CD4-positive, alpha-beta T cell treated with Interleukin-6 for 4 hours (primary cell): ENCODE data around the gene GLG1.
A peak's percentile ranks its signal among the peaks of the same experiment; 100 is the strongest.
"Not testable (repeated sequence)": the region's sequence is repeated elsewhere in the genome, so short reads cannot be mapped to it uniquely, and the experiment has no call there.

Source experiments
- DNase-seq: peaks from one replicate; pipeline ENCODE4 v3.0.0-alpha.2; 2020; ENCODE audit warnings: mixed read lengths

The GLG1 gene

GRCh38 chr16:74431516-74431915 lies 175.4 kb downstream of the GLG1 start:
- no peak for DNase-seq

- DNase-seq = peak; percentile 48
These were observed 176.7 kb downstream of the GLG1 start for GRCh38 chr16:74430036-74430712.

- not testable (repeated sequence) for DNase-seq
These were observed 178.4 kb downstream of the GLG1 start for GRCh38 chr16:74428493-74428892.

DNA sequence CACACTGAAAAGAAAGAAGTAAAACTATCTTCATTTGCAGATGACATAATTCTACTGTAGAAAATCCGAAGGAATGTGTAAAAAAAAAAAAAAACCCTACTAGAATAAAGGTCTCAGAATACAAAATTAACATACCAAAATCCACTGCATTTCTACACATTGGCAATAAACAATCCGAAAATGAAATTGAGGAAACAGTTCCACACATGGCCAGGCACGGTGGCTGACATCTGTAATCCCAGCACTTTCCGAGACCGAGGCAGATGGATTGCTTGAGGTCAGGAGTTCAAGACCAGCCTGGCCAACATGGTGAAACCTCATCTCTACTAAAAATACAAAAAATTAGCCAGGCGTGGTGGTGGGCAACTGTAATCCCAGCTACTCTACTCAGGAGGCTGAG lies 181.2 kb downstream of the GLG1 start:
- DNase-seq = not testable (repeated sequence)

DNA sequence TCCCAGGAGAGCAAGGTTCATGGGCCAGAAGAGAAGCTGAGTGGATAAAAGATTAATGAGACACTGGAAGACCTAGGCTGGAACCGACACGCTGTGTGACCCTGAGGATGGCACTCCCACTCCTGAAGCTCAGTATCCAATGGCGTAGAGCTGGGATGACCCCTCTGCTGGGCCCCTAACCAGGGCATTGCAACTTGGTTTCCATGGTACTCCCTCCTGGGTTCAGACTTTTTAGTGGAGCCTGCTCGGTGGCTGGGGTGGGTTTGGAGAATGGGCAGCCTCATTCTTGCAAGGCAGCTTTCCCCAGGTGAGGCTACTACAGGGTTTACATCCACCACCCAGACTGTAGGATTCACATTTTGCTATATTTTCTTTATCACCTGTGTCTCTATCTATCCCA lies 183.2 kb downstream of the GLG1 start:
- not testable (repeated sequence) for DNase-seq

DNA sequence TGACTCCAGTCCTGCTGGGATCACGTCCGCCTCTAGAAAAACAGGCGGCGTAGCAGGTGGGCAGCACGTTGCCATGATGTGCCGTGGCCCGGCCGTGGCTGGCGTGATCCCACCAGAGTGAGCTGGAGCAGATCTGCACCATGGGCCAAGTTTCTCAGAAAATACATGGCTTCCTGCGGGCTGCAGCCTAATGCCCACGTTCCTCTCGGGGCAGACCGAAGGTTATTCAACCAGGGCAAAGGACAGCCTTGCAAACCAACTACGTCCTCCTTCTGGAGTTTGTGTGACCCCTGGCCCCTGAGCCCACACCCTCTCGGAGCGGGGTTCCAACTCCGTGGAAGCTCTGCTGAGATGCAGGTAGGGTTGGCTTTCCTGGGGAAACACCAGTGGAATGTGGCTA lies 184.8 kb downstream of the GLG1 start:
- DNase-seq = not testable (repeated sequence)

GRCh38 chr16:74421482-74421785 lies 185.5 kb downstream of the GLG1 start:
- not testable (repeated sequence) for DNase-seq

DNA sequence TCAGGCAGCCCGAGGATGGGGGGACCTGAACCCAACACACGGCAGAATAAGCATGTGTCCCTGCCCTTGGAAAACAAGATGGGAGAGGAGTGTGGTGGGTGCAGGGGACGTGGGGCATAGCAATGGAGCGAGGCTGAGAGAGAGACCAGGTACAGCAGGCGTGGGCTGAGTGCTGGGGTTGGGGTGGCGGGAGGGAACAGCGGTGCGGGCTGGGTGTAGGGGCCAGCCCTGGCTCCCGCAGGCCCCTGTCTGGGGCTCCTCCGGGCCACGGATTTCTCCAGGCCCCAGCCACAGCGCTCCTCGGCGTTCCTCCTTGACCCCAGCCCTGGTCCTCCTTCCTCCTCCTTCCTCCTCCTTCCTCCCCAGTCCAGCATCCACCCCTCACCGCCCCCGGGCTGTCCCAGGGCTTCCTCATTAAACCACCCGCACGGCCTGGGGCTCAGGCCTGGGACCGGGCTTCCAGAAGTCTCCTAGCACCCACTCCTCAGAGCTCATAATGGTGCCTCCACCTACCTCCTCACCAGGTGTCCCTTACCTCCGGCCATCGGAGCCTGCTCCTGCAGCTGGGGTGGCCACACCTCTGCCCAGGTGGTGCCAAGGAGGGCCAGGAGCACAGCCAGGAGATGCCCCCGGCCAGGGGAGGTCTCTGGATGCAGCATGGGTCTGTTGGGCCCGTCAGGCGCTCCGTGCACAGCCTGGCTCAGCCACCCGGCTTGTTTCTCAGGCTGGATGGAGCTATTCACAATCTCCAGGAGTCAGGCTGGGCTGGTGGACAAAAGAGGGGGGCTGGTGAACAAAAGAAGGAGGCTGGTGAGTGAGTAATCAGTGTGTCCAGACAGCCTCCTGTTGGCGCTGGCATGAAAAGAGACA lies 186.1 kb downstream of the GLG1 start, which contains the start of gene CLEC18B:
CLEC18B (minus strand) TSS at position 867 of the 870 bp plus-strand sequence; CDS start at position 659, 208 bp downstream.
- DNase-seq = not testable (repeated sequence)

- not testable (repeated sequence) for DNase-seq
These were observed 187.1 kb downstream of the GLG1 start for GRCh38 chr16:74419811-74420210.

DNA sequence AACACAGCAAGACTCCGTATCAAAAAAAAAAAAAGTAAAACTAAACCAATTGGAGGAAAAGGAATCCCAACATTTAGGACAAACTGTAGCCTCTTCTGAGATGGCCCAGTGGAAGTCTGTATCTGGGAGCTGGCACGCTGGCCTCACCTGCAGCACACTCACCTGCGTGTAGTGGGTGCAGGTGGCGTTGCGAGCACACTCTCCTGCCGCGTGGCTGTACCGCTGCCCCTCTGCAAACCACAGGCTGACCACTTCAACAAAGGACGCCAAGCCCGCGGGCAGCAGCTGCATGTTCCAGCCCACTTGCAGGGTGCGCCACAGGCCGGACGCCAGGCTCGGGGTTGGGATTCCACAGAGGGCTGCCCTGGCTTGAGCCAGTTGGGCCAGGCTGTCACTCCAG lies 189.0 kb downstream of the GLG1 start:
- DNase-seq = not testable (repeated sequence)

- not testable (repeated sequence) for DNase-seq
These were observed 193.0 kb downstream of the GLG1 start for GRCh38 chr16:74413920-74414319.

DNA sequence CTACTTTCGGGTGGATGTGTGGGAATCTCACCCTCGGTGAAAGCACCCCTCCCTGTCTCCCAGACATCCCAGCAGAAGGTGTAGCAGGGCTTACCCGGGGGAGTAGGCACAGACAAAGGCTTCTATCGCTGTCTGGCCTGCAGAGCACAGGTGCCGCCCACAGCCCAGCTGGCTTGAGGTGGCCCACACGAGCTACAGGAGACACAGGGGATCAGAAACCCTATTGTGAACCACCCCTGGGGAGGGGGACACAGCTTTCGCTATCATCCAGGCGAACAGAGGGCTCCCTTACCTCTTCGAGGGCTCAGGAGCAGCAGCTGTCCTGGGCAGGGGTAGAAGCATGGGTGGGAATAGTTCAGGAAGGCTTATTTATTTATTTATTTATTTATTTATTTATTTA lies 193.4 kb downstream of the GLG1 start:
- DNase-seq = not testable (repeated sequence)

DNA sequence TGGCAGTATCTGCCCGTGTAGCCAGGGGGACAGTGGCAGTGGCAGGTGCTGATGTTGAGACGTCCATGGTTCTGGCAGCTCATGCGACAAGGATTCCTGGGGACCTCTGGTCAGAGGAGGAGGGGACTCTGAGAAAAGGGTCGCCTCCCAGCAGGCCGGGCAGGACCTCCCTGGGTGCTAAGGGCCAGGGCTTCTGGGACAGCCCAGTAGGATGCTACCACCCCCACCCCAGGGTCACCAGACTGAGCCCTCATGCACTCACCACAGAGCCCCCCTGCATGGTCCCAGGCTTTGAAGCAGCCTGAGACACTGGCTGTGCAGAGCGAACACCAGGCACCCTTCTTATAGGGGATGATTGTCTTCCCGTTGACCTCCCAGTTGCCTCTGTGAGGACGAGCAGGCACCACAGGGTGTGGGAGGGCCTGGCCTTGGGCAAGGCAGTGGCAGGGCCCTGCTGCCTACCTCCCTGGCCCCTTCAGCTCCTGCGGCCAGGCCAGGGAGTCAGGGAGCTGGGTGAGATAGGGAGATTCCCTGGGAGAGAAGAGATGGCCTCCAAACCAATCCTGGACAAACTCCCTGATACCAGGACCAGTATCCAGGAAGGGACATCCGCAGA lies 194.0 kb downstream of the GLG1 start:
- DNase-seq = not testable (repeated sequence)

DNA sequence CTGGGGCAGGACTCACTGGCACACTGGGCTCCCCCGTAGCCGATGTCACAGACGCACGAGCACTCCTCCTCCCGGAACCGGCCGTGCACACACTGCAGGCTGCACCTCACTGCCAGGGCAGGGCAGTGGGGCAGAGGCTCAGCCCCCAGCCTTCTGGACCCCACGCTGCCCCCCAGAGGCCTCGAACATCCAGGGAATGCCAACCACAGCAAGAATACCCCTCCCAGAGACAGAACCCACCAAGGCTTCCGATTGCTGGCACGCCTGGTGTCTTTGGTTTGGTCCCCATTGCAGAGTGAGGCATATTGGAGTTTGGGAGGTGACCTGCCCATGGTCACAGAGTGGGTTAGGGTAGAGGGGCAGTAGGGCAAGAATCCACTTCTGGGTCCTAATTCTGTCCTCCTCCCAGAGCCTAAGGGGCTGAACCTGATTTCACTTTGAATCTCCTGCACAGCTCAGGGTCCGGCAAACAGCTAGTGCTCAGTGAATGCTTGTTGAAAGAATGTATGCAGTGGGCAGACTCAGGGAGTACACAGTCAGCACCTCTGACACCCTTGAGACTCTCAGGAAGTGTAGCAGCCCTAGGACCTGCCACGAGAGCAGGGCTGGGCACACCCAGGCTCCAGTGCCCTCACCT lies 194.7 kb downstream of the GLG1 start:
- not testable (repeated sequence) for DNase-seq

DNA sequence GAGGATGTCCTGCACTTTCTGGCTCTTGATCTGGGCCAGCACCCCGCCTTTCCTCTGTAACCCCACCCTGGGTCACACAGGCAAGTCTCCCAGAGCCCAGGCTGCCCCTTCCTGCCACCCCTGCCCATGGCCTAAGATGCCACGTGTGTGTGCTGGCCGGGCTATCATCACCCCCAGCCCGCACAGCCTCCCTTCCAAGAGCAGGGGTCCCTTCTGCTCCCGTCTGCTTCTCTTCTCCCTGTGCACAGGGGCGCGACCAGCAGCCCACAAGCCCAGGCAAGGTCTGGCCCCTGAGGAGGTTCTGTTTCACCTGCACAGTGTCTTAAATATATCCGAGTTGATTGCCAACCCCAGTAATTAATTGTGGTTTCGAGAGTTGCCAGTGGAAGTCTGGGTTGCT lies 195.9 kb downstream of the GLG1 start:
- not testable (repeated sequence) for DNase-seq

DNA sequence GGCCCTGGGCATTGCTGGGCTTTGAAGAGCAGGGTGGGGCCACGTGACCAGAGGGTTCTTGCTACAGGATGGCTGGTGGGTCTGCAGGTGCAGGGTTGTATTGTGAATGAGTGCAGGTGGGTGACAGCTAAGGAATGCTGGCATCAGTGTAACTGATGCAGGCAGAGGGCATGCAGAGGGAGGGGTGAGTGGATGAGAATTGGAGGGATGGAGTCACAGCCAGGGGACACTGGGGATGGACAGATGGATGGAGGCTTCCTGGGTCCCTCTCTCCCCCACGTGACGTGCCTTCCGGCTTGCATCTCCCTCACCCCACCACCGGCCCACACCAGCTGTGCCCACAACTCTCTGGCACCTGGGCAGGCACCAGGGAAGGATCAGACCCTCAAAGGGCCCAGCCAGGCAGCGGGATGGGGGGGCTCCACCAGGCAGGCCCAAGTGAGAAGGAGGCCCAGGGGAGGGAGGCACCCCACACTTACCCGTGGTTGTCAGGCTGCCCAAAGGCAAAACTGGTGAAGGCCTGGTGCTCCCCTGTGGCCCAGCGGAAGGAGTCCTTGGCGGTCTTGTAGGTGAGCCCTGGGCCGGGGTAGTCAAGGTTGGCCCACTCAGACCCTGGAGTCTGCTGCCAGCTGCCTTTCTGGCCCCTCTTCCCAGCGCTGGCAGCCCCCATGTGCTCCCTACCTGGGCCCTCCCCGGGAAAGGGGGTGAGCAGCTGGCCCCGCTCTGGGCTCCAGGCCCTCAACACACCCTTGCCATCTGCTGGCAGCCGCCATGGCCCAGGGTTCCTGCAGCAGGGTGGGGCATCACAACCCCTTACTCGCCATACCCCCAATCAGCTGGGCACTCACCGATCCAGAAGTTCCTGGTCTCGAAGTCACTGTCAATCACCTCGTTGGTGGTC lies 196.6 kb downstream of the GLG1 start:
- DNase-seq = not testable (repeated sequence)

DNA sequence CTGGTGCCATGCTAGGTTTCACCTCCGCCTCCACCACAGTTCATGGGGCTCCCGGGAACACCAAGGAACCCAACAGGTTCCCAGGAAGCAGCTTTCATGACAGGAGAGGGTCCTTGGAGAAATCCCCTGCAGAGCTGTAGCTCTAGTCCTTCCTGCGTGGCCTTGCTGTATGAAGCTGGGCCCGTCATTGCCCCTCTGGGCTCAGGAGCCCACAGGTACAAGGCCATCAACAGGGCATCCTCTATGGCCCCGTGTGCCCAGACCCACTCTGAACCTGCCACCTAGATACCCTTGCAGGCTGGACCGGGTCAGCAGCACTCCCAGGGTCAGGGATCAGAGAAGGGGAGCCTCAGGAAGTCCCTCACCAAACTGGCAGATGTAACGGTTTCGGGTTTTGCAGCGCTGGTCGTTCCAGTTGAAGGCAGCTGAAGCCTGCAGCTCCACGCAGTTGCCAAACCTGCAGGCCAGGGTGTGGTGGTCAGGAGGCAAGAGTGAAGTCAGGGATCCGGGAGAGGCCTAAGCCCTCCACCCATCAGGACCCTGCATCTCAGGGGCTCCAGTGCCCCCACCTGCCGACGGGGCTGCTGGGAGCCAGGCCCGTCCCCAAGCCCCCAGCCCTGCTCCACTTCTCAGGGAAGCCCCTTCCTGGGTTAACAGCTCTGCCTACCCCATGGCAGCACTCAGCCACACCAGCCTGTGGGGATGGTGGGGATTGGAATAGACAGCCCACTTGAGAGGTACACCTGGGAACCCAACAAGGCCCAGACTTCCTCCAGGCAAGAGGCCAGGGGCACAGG lies 197.5 kb downstream of the GLG1 start:
- not testable (repeated sequence) for DNase-seq

GRCh38 chr16:74407362-74407705 lies 199.6 kb downstream of the GLG1 start:
- not testable (repeated sequence) for DNase-seq

DNA sequence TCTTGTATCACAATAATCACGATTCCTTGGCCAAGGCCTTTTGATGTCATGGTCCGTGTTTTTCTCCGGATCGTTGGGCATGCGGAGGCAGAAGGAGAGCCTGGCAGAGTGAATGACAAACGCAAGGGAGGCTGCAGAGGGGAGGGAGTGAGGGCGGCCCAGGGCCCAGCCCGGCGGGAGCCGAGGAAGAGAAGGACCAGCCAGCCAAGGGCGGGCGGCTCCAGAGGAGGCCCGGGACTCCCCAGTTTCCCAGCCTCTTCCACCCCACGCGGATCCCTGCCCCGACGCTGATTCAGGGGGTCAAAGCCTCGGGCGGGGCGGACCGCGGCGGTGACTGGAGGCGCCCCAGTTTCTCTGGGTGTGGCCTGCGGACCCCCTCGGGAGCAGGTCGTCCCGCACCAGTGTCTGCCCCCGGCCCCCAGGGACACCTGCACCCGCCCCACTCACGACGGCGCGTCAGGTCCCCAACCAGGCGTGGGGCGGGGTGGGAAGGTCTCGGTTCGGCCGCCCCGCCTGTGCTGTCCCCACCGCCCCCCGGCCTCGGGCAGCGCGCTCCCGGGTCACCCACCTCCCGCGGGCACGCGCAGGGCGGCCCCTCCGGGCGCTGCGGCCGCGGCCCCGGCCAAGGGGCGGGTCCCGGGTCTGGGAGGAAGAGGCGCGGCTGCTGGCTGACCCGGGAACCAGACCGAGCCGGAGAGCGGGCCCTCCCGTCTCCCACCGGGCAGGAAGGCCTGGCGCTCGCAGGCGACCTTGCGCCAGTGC lies 200.1 kb downstream of the GLG1 start:
- DNase-seq = not testable (repeated sequence)
